ENCODE measurements around the gene TFG.

Gene TFG

DNA sequence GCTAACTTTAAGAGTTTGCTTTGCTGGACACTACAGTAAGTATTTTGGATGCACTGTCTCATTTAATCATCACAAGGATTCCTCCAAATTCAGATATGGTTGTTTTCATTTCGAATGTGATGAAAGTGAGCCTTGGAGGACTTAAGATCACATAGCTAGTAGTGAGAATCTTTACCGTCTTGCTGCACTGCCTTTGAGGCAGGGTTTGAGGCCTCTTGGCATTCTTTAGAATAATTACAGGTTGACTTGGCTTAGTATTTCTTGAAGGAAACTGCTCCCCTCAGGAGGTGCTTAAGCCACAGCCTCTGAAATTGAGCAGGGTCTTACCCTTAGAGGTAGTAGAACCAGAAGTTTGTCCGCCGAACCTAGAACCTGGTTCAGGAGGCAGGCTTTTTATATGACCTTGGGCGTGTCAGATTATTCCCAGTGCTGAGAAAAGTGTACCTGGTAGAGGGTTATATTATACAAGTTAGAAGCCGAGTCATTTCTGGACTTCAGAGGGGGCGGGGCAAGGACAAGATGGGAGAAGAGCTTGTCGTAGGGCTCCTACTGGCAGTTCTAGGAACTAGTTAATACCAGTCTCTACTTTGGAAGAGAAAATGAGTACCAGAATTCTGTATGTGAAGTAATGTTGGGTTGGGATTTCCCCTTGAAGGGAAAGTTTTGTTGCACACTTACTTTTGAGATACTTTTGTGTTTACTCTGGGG is 1.1 kb downstream of the TFG start:
- in situ Hi-C loops (cut with HindIII; ENCODE audit: low pct_ligation_motif_present, low sequenced_read_pairs), result no loop called here
- Histone ChIP-seq H3K4me3 (ENCODE audit: low read depth, low read length) (peak overlapping the region; percentile 91), H3K27me3 (replicated peaks) (no peaks in the 10 kb centered on the region), H3K27ac (peak overlapping the region; percentile 94), H3K36me3 (replicated peaks) (peaks cover 22% of the 10 kb centered on the region)
- TF ChIP-seq, protein P1, sequence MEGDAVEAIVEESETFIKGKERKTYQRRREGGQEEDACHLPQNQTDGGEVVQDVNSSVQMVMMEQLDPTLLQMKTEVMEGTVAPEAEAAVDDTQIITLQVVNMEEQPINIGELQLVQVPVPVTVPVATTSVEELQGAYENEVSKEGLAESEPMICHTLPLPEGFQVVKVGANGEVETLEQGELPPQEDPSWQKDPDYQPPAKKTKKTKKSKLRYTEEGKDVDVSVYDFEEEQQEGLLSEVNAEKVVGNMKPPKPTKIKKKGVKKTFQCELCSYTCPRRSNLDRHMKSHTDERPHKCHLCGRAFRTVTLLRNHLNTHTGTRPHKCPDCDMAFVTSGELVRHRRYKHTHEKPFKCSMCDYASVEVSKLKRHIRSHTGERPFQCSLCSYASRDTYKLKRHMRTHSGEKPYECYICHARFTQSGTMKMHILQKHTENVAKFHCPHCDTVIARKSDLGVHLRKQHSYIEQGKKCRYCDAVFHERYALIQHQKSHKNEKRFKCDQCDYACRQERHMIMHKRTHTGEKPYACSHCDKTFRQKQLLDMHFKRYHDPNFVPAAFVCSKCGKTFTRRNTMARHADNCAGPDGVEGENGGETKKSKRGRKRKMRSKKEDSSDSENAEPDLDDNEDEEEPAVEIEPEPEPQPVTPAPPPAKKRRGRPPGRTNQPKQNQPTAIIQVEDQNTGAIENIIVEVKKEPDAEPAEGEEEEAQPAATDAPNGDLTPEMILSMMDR (IDR thresholded peaks at IDR 0.05; ENCODE audit: low read depth, low read length, missing control alignments), result peak; percentile 60
- peak; percentile 79 for DNase-seq

DNA sequence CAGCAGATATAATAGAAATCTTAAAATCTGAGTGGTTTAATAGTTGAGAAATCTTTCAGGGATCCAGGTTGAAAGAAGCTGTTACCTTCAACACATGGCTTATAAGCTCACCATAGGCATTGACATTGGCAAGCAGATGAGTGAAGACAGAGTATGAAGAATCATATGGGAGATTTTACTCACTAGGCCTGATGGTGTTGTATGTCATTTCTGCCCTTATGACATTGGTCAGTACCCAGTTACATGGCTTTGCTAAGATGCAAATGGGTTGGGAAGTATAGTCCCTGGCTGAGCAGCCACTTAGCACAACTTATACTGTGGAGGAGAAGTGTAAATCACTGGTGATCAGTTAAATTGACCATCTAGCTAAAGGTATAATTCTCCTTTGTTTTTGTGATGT is 5.9 kb downstream of the TFG start:
- DNase-seq, result no peak
- no peaks in the 10 kb centered on the region for H3K27me3 ChIP-seq (replicated peaks)
- H3K36me3 ChIP-seq (replicated peaks), result peaks cover 32% of the 10 kb centered on the region
- in situ Hi-C loops (cut with HindIII; ENCODE audit: low pct_ligation_motif_present, low sequenced_read_pairs), result no loop called here
- TF ChIP-seq, protein P1 (IDR thresholded peaks at IDR 0.05; ENCODE audit: low read depth, low read length, missing control alignments), result no peak
- H3K4me3 ChIP-seq (ENCODE audit: low read depth, low read length), result no peak overlapping the region
- no peak overlapping the region for H3K27ac ChIP-seq

DNA sequence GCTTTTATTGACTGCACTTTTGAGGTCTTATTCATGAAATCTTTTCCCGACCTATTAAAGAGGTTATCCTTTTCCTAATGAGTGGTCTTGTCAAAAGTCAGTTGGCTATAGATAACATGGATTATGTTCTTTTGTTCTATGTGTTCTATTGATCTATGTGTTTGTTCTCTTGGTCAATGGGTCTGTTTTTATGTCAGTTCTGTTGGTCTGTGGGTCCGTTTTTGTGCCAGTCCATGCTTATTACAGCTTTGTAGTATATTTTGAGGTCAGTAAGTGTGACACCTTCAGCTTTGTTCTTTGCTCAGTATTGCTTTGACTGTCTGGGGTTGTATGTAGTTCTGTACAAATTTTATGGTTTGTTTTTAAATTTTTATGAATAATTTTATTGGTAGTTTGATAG is 7.8 kb downstream of the TFG start:
- Histone ChIP-seq H3K36me3 (replicated peaks) (peaks cover 36% of the 10 kb centered on the region), H3K27ac (no peak overlapping the region), H3K27me3 (replicated peaks) (no peaks in the 10 kb centered on the region), H3K4me3 (ENCODE audit: low read depth, low read length) (no peak overlapping the region)
- TF ChIP-seq, protein P1 (IDR thresholded peaks at IDR 0.05; ENCODE audit: low read depth, low read length, missing control alignments), result no peak
- no peak for DNase-seq
- in situ Hi-C loops (cut with HindIII; ENCODE audit: low pct_ligation_motif_present, low sequenced_read_pairs), result no loop called here

DNA sequence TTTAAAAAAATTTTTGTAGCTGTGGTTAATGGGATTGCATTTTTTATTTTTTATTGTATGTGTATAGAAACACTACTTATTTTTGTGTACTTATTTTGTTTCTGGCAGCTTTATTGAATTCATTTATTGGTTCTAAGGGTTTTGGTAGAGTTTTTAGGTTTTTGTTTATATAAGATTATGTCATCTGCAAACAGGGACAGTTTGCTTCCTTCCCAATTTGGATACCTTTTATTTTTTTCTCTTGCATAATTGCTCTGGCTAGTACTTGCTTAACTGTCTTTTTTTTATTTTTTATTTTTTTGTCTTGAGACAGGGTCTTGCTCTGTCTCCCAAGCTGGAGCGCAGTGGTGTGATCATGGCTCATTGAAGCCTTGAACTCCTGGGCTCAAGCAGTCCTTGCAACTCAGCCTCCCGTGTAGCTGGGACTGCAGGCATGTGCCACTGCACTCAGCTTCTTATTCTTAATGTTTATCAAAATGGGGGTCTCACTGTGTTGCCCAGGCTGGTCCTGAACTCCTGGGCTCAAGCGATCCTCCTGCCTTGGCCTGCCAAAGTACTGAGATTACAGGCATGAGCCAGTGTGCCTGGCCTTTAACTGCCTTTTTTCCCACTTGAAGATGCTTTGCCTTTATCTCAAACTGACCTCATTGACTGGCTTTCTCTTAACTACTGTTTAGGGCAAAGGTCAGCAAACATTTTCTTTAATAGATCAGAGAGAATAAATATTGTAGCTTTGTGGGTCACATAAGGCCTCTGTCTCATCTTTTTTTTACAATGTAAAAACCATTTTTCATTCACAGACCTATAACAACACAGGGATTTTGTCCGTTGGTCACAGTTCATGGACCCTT is 8.6 kb downstream of the TFG start:
- H3K36me3 ChIP-seq (replicated peaks), result peaks cover 41% of the 10 kb centered on the region
- H3K4me3 ChIP-seq (ENCODE audit: low read depth, low read length), result no peak overlapping the region
- no peaks in the 10 kb centered on the region for H3K27me3 ChIP-seq (replicated peaks)
- no peak overlapping the region for H3K27ac ChIP-seq
- TF ChIP-seq, protein P1 (IDR thresholded peaks at IDR 0.05; ENCODE audit: low read depth, low read length, missing control alignments), result no peak
- in situ Hi-C loops (cut with HindIII; ENCODE audit: low pct_ligation_motif_present, low sequenced_read_pairs), result no loop called here
- DNase-seq, result no peak

DNA sequence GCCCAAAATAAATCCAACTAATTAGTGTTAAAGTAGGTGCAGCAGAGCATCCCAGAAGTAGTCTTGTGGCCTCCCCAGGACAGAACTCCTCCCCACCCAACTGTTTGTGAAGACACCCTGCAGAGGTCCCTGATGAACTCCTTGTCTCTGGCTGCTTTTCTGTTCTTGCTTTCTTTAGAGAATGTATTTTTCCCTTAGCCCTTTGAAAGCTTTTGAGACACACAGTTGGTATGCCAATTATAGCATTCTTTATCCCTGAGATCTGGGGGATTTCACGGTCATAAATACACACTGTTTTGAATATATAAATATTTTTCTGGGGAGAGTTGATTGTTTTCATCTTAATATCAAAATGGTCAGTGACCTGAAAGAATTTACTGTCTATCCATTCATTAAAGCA is 9.8 kb downstream of the TFG start:
- DNase-seq, result no peak
- no peak overlapping the region for H3K4me3 ChIP-seq (ENCODE audit: low read depth, low read length)
- no peak overlapping the region for H3K27ac ChIP-seq
- TF ChIP-seq, protein P1 (IDR thresholded peaks at IDR 0.05; ENCODE audit: low read depth, low read length, missing control alignments), result no peak
- H3K27me3 ChIP-seq (replicated peaks), result no peaks in the 10 kb centered on the region
- H3K36me3 ChIP-seq (replicated peaks), result peaks cover 38% of the 10 kb centered on the region
- in situ Hi-C loops (cut with HindIII; ENCODE audit: low pct_ligation_motif_present, low sequenced_read_pairs), result no loop called here
